ENCODE results near the gene CCNO. TPM values are rescaled to one million over a fixed set of nuclear protein-coding genes. Genes with fewer than 3 reads are reported as not detected.

The CCNO gene
- total and polyA plus RNA-seq, 7 experiments from 2014 or later = not detected

DNA sequence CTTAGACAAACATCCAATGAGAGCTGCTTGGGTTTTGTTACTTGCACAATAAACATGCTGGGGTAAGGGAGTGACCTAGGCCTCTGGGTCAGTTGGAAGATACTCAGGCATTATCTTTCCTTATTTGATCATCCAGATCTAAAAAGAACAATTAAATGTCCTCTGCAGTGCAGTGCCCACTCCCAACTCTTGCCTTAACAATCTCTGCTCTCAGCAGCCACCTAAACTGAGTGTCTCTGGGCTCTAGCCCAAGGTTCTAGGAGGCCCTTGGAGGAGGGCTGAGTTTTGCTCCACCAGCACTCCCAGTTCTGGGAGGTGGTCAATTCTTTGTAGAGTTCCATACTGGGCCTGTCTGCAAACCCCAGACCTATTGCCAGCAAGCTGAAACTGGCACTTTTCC, 8.1 kb downstream of the CCNO start:
- no peak for ATAC-seq
- H3K27ac ChIP-seq (ENCODE audit: low read depth, low read length) = no peak overlapping the region
- ChIA-PET POLR2A (no interaction called here), CTCF (interaction anchor here (0.7 kb wide), 1 partner anchor 1672 kb away, joined by 3 read pairs; no protein-coding TSS in a partner anchor)
- H3K27ac Mint-ChIP-seq = no peak overlapping the region
- no peak for DNase-seq
- H3K4me3 ChIP-seq (ENCODE audit: low read length) = no peak overlapping the region
- no peaks in the 10 kb centered on the region for H3K36me3 ChIP-seq (ENCODE audit: control insufficient read depth in 2 of 3, insufficient read depth in 3 of 3, low read length in 3 of 3)
- H3K4me1 ChIP-seq (ENCODE audit: control insufficient read depth in 2 of 2, insufficient read depth in 2 of 2, low read length in 2 of 2) = peaks cover 19 to 24% of the 10 kb centered on the region in 2 donors
- intact Hi-C loops (cut with micrococcal nuclease) = loop anchor here (5.0 to 10.0 kb wide), 2 partner anchors 82 to 321 kb away; partner anchors contain the start of genes DHX29 (in 1 of the 2) and MTREX (in 1 of the 2)
- peaks cover 0 to 5% (median 0%) of the 10 kb centered on the region in 11 donors for H3K9me3 Mint-ChIP-seq
- peaks cover 79 to 90% (median 85%) of the 10 kb centered on the region in 5 donors for H3K27me3 Mint-ChIP-seq
- peak overlapping the region in 6 of 10 donors; percentile 34 to 83 (median 66) for H3K4me3 Mint-ChIP-seq
- peaks cover 13 to 67% of the 10 kb centered on the region in 2 donors for H3K27me3 ChIP-seq (ENCODE audit: control insufficient read depth in 2 of 2, insufficient read depth in 2 of 2, low read length in 2 of 2)
- peaks cover 0 to 5% (median 0%) of the 10 kb centered on the region in 5 donors for H3K36me3 Mint-ChIP-seq
- no peaks in the 10 kb centered on the region for H3K9me3 ChIP-seq (ENCODE audit: control insufficient read depth in 2 of 3, low read length in 3 of 3)
- H3K4me1 Mint-ChIP-seq = peaks cover 20 to 50% (median 44%) of the 10 kb centered on the region in 7 donors

GRCh38 chr5:55223812-55224240, 9.6 kb downstream of the CCNO start:
- Histone ChIP-seq H3K36me3 (ENCODE audit: control insufficient read depth in 2 of 3, insufficient read depth in 3 of 3, low read length in 3 of 3) (no peaks in the 10 kb centered on the region), H3K27ac (ENCODE audit: low read depth, low read length) (no peak overlapping the region), H3K4me1 (ENCODE audit: control insufficient read depth in 2 of 2, insufficient read depth in 2 of 2, low read length in 2 of 2) (peaks cover 19 to 24% of the 10 kb centered on the region in 2 donors), H3K27me3 (ENCODE audit: control insufficient read depth in 2 of 2, insufficient read depth in 2 of 2, low read length in 2 of 2) (peaks cover 13 to 64% of the 10 kb centered on the region in 2 donors), H3K4me3 (ENCODE audit: low read length) (no peak overlapping the region), H3K9me3 (ENCODE audit: control insufficient read depth in 2 of 3, low read length in 3 of 3) (no peaks in the 10 kb centered on the region)
- H3K36me3 Mint-ChIP-seq = peaks cover 0 to 5% (median 0%) of the 10 kb centered on the region in 5 donors
- H3K27ac Mint-ChIP-seq = peak overlapping the region in 1 of 9 donors; percentile 43
- ATAC-seq = no peak
- DNase-seq = no peak
- ChIA-PET CTCF (no interaction called here), POLR2A (interaction anchor here (0.8 kb wide), 1 partner anchor 46 kb away, joined by 5 read pairs; no protein-coding TSS in a partner anchor)
- peaks cover 79 to 90% (median 84%) of the 10 kb centered on the region in 5 donors for H3K27me3 Mint-ChIP-seq
- peaks cover 20 to 55% (median 43%) of the 10 kb centered on the region in 7 donors for H3K4me1 Mint-ChIP-seq
- peak overlapping the region; percentile 30 to 74 (median 54) for H3K4me3 Mint-ChIP-seq
- intact Hi-C loops (cut with micrococcal nuclease) = loop anchor here (1.0 to 10.0 kb wide), 3 partner anchors 8 to 319 kb away; partner anchors contain the start of gene CCNO (in 1 of the 2)
- H3K9me3 Mint-ChIP-seq = peaks cover 0 to 5% (median 0%) of the 10 kb centered on the region in 11 donors

- Histone ChIP-seq H3K36me3 (ENCODE audit: control insufficient read depth in 2 of 3, insufficient read depth in 3 of 3, low read length in 3 of 3) (no peaks in the 10 kb centered on the region), H3K9me3 (ENCODE audit: control insufficient read depth in 2 of 3, low read length in 3 of 3) (no peaks in the 10 kb centered on the region), H3K4me3 (ENCODE audit: low read length) (peak overlapping the region; percentile 30), H3K27ac (ENCODE audit: low read depth, low read length) (no peak overlapping the region), H3K4me1 (ENCODE audit: control insufficient read depth in 2 of 2, insufficient read depth in 2 of 2, low read length in 2 of 2) (peaks cover 19 to 24% of the 10 kb centered on the region in 2 donors), H3K27me3 (ENCODE audit: control insufficient read depth in 2 of 2, insufficient read depth in 2 of 2, low read length in 2 of 2) (peaks cover 12 to 58% of the 10 kb centered on the region in 2 donors)
- H3K27me3 Mint-ChIP-seq = peaks cover 79 to 90% (median 84%) of the 10 kb centered on the region in 5 donors
- ATAC-seq = no peak
- H3K4me1 Mint-ChIP-seq = peaks cover 20 to 51% (median 39%) of the 10 kb centered on the region in 7 donors
- DNase-seq = peak in 1 of 9 donors; percentile 34
- peak overlapping the region; percentile 36 to 74 (median 56) for H3K4me3 Mint-ChIP-seq
- no peak overlapping the region for H3K27ac Mint-ChIP-seq
- intact Hi-C loops (cut with micrococcal nuclease) = loop anchor here (1.0 to 10.0 kb wide), 3 partner anchors 9 to 318 kb away; partner anchors contain the start of gene CCNO (in 1 of the 2)
- H3K9me3 Mint-ChIP-seq = peaks cover 0 to 5% (median 0%) of the 10 kb centered on the region in 11 donors
- peaks cover 0 to 5% (median 0%) of the 10 kb centered on the region in 5 donors for H3K36me3 Mint-ChIP-seq
- CTCF ChIA-PET = no interaction called here
- POLR2A ChIA-PET = interaction anchor here (0.8 kb wide), 1 partner anchor 46 kb away, joined by 5 read pairs; no protein-coding TSS in a partner anchor
These were observed 10.2 kb downstream of the CCNO start for GRCh38 chr5:55222985-55223811.

DNA sequence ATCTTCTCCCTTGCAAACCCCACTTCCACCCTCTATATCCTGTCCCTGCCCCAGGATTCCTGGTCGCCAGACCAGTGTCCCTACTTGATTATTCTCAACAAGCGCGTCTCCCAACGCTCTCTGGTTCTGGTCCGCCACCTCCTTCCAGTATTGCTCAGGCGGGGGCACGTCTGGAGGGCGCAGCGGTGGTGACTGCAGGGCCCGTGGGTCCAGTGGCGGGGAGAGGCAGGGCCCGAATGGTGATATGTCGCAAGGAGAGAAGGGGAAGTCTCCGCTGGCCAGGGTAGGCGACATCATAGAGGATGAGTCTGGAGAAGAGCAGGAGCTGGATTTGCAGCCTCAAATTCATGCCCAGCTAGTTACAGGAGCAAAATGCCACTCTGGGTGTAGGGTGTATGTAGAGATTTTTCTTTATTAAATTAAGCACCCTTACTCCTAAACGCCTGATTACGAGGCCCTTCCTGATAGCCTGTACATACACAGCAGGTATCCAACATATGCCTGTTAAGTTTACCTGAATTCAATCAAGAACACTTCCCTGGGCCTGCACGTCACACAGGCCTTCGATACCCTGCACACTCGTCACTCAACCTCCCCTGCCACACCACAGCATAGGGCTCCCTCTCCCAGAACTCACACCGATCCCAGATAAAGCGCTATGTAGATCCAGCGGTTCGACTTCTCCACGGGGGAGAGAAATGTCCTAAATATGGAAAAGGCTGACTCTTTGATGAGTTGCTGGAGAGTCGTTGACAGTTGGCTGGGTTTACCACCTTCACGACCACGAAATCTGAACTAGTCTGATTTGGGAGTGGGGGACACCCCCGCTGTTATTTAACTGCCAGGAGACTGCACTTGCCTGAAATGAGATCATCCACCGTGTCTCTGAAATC, 11.1 kb downstream of the CCNO start:
- intact Hi-C loops (cut with micrococcal nuclease) = loop anchor here in 1 of 2 donors (10.0 kb wide), 1 partner anchor 318 kb away; no protein-coding TSS in a partner anchor
- Mint-ChIP-seq H3K9me3 (peaks cover 0 to 5% (median 0%) of the 10 kb centered on the region in 11 donors), H3K4me3 (peak overlapping the region; percentile 36 to 74 (median 55)), H3K36me3 (peaks cover 0 to 5% (median 0%) of the 10 kb centered on the region in 5 donors), H3K4me1 (peaks cover 14 to 43% (median 32%) of the 10 kb centered on the region in 7 donors), H3K27me3 (peaks cover 75 to 88% (median 80%) of the 10 kb centered on the region in 5 donors), H3K27ac (peak overlapping the region in 2 of 9 donors; percentile 8 to 14)
- ATAC-seq (no peak), DNase-seq (no peak)
- H3K36me3 ChIP-seq (ENCODE audit: control insufficient read depth in 2 of 3, insufficient read depth in 3 of 3, low read length in 3 of 3) = no peaks in the 10 kb centered on the region
- H3K4me1 ChIP-seq (ENCODE audit: control insufficient read depth in 2 of 2, insufficient read depth in 2 of 2, low read length in 2 of 2) = peaks cover 15 to 19% of the 10 kb centered on the region in 2 donors
- ChIA-PET POLR2A (interaction anchor here (0.7 kb wide), 1 partner anchor 378 kb away, joined by 4 read pairs; no protein-coding TSS in a partner anchor), CTCF (no interaction called here)
- no peak overlapping the region for H3K4me3 ChIP-seq (ENCODE audit: low read length)
- H3K9me3 ChIP-seq (ENCODE audit: control insufficient read depth in 2 of 3, low read length in 3 of 3) = no peaks in the 10 kb centered on the region
- H3K27me3 ChIP-seq (ENCODE audit: control insufficient read depth in 2 of 2, insufficient read depth in 2 of 2, low read length in 2 of 2) = peaks cover 3 to 57% of the 10 kb centered on the region in 2 donors
- no peak overlapping the region for H3K27ac ChIP-seq (ENCODE audit: low read depth, low read length)

DNA sequence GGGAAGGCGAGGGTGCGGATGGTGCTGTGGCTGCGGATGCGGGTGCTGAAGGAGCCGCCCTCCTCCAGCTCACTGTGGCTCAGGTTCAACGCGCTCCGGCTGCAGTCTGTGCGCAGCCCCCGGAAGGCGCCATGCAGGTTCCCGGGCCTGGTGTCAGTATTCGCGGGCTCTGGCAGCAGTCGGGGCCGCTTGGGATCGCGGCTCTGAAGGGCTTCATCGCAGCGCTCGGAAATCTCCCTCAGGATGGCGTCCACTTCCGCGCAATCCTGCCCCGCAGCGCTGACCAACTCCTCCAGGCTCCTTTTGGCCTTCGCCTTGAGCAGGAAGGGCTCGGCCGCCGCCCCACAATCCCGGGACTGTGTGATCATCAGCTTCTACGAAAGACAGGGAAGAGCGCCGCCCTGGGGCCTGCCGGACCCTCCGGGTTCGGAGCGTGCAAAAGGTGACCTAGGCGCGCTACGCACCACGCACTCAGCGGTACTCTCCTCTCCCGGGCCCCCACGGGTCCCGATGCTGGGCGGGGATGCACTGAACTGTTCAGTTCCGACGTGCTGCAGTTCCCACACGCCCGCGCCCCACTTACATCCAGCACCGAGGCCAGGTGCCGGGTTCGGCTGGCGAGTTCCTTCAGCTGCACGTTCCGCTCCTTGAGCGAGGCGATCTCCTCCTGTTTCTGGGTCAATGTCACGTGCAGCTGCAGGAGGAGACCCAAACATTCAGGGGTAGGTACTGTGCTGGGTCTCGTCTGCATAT, 12.8 kb downstream of the CCNO start:
- Histone ChIP-seq H3K9me3 (ENCODE audit: control insufficient read depth in 2 of 3, low read length in 3 of 3) (no peaks in the 10 kb centered on the region), H3K27me3 (ENCODE audit: control insufficient read depth in 2 of 2, insufficient read depth in 2 of 2, low read length in 2 of 2) (peaks cover 2 to 46% of the 10 kb centered on the region in 2 donors), H3K4me1 (ENCODE audit: control insufficient read depth in 2 of 2, insufficient read depth in 2 of 2, low read length in 2 of 2) (peaks cover 8 to 16% of the 10 kb centered on the region in 2 donors), H3K36me3 (ENCODE audit: control insufficient read depth in 2 of 3, insufficient read depth in 3 of 3, low read length in 3 of 3) (no peaks in the 10 kb centered on the region), H3K27ac (ENCODE audit: low read depth, low read length) (no peak overlapping the region), H3K4me3 (ENCODE audit: low read length) (peak overlapping the region; percentile 35)
- H3K9me3 Mint-ChIP-seq = peaks cover 0 to 5% (median 0%) of the 10 kb centered on the region in 11 donors
- peaks cover 66 to 87% (median 76%) of the 10 kb centered on the region in 5 donors for H3K27me3 Mint-ChIP-seq
- H3K4me1 Mint-ChIP-seq = peaks cover 13 to 39% (median 27%) of the 10 kb centered on the region in 7 donors
- intact Hi-C loops (cut with micrococcal nuclease) = loop anchor here in 1 of 2 donors (10.0 kb wide), 1 partner anchor 316 kb away; no protein-coding TSS in a partner anchor
- peaks cover 0 to 5% (median 0%) of the 10 kb centered on the region in 5 donors for H3K36me3 Mint-ChIP-seq
- ChIA-PET CTCF (no interaction called here), POLR2A (no interaction called here)
- H3K4me3 Mint-ChIP-seq = peak overlapping the region; percentile 56 to 79 (median 70)
- ATAC-seq (peak; percentile 36), DNase-seq (peak in 1 of 9 donors; percentile 32)
- H3K27ac Mint-ChIP-seq = peak overlapping the region in 1 of 9 donors; percentile 26

Data from naive thymus-derived CD4-positive, alpha-beta T cell (primary cell).